Activated CD4-positive, alpha-beta T cell treated with anti-CD3 and anti-CD28 coated beads, Interleukin-2, amount 10 ng/mL, durations not matched to agents 7 days and 5 days (primary cell): ENCODE data around the gene EYA4. TPM values are rescaled to one million over a fixed set of nuclear protein-coding genes. Genes with fewer than 3 reads are reported as not detected.

Experiments
- CTCF ChIA-PET: fragments of 350-600 bp; sonication (Branson Sonifier 250); formaldehyde crosslinking; loops from one replicate; lab custom pipeline; 2021; ENCODE audit warnings: antibody characterized with exemption; lab: Charles Lee
- POLR2A ChIA-PET: fragments of 350-600 bp; sonication (Branson Sonifier 250); formaldehyde crosslinking; loops from one replicate; lab custom pipeline; 2021; ENCODE audit warnings: antibody characterized with exemption; lab: Charles Lee
- DNase-seq: peaks from one replicate; pipeline ENCODE4 v3.0.0-alpha.2; 2020
- H3K27ac Mint-ChIP-seq: one replicate; pipeline ENCODE4 v1.8.0; 2021; ENCODE audit warnings: mild to moderate bottlenecking, moderate library complexity, mixed read lengths
- H3K27me3 Mint-ChIP-seq: one replicate; pipeline ENCODE4 v1.8.0; 2021; ENCODE audit warnings: mixed read lengths
- H3K36me3 Mint-ChIP-seq: one replicate; pipeline ENCODE4 v1.8.0; 2021; ENCODE audit warnings: low read depth, mixed read lengths
- H3K4me1 Mint-ChIP-seq: one replicate; pipeline ENCODE4 v1.8.0; 2021; ENCODE audit warnings: mixed read lengths
- H3K4me3 Mint-ChIP-seq: one replicate; pipeline ENCODE4 v1.8.0; 2021; ENCODE audit warnings: mild to moderate bottlenecking, moderate library complexity, mixed read lengths
- H3K9me3 Mint-ChIP-seq: one replicate; pipeline ENCODE4 v1.8.0; 2021; ENCODE audit warnings: mixed read lengths
- total RNA-seq, 2 experiments: library from RNA; stranded (reverse); gene quantifications; one replicate each; pipeline ENCODE4 v1.2.3, GENCODE V29; 2021

EYA4 gene
- not detected for total RNA-seq

DNA sequence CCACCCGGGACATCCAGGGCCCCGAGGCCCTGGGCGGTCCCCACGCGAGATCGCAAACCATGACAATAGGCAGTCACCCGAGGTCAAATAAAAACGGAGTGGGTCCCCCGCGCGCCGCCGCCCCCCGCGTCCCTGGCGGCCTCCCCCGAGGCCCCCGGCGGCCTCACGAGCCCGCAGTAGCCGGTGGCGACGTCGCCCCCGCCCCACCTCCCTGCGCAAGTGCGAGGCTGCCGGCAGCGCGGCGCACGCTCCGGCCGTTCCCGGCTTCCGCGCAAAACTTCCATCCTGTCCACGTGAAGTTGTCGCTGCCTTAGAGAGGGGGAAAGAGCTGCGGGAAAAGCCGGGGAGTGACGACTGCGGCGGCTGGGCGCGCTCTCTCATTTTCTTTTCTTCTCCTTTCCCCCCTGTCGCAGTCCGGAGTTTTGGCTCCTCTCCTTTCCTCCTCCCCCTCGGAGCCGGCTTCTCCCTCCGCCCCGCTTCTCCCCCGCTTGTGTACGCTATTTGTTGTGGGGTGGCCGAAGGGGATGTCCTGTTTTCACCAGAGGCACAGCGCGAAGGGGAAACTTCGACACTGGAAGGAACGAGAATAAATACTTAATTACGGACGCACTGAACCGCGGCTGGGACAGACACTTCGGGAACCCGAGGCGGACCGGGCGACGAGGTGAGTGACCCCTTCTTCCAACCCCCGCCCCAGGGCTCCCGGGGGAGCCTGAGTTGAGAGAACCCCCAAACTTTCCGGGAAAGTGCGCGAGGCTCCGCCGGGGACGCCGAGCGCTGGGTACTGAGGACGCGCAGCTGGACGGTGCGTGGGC is at the start of gene EYA4:
TSS of gene EYA4 (plus strand) at position 272 of the 815 bp plus-strand sequence. CDS start 33,424 bp downstream, outside the sequence.
- Mint-ChIP-seq H3K27me3 (peaks cover 54% of the 10 kb centered on the region), H3K27ac (no peak within 1 kb of the TSS), H3K4me3 (no peak within 1 kb of the TSS), H3K36me3 (no peaks in the 10 kb centered on the region), H3K9me3 (no peaks in the 10 kb centered on the region), H3K4me1 (peaks cover 12% of the 10 kb centered on the region)
- POLR2A ChIA-PET: no interaction called here
- no peak for DNase-seq
- CTCF ChIA-PET: no interaction called here

DNA sequence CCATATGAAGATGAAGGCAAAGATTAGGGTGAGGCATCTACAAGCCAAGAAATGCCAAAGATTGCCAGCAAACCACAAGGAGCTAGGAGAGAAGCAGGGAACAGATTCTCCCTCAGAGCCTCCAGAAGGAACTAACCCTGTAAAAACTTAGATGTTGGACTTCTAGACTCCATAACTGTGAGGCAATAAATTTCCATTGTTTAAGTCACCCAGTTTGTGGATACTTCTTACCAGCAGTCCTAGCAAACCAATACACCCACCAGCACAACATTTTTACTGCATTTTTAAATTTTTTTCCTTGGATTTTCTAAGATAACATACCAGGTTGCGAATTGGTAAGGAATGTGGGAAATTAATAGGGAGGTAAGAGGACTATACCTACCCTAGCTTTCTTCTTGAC is 47.8 kb upstream of the EYA4 start:
- Mint-ChIP-seq H3K27me3 (peaks cover 2% of the 10 kb centered on the region), H3K4me1 (no peaks in the 10 kb centered on the region), H3K9me3 (no peaks in the 10 kb centered on the region), H3K4me3 (no peak overlapping the region), H3K36me3 (no peaks in the 10 kb centered on the region), H3K27ac (no peak overlapping the region)
- ChIA-PET POLR2A (no interaction called here), CTCF (no interaction called here)
- DNase-seq: no peak

GRCh38 chr6:133198725-133199124 is 42.4 kb upstream of the EYA4 start:
- ChIA-PET CTCF (no interaction called here), POLR2A (no interaction called here)
- DNase-seq: no peak
- Mint-ChIP-seq H3K9me3 (no peaks in the 10 kb centered on the region), H3K27me3 (no peaks in the 10 kb centered on the region), H3K36me3 (no peaks in the 10 kb centered on the region), H3K4me1 (no peaks in the 10 kb centered on the region), H3K27ac (no peak overlapping the region), H3K4me3 (no peak overlapping the region)

DNA sequence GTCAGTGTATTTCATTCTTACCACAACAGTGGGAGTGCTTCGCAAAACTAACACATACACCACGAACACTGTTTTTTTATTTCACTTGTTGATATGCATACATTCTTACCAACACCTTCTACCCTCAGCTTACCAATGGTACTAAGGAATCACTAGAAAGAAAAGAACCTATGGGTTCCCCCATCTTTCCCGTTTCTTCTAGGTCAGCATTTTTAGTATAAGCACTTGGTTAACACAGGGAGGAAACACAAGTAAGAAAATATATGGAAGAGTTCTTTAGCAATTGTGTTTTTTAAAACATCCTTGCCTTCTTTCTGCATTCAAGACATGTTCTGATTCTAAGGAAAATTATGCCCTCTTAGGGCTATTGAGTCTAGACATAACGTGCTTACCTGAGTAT is 39.9 kb upstream of the EYA4 start:
- ChIA-PET CTCF (interaction anchor here (1.2 kb wide), 1 partner anchor 12 kb away, joined by 3 read pairs; no protein-coding TSS in a partner anchor), POLR2A (no interaction called here)
- Mint-ChIP-seq H3K4me3 (no peak overlapping the region), H3K36me3 (no peaks in the 10 kb centered on the region), H3K27me3 (no peaks in the 10 kb centered on the region), H3K9me3 (no peaks in the 10 kb centered on the region), H3K4me1 (no peaks in the 10 kb centered on the region), H3K27ac (no peak overlapping the region)
- DNase-seq: no peak

GRCh38 chr6:133202610-133203343 is 38.4 kb upstream of the EYA4 start:
- Mint-ChIP-seq H3K4me1 (no peaks in the 10 kb centered on the region), H3K9me3 (no peaks in the 10 kb centered on the region), H3K27ac (no peak overlapping the region), H3K36me3 (no peaks in the 10 kb centered on the region), H3K4me3 (no peak overlapping the region), H3K27me3 (no peaks in the 10 kb centered on the region)
- POLR2A ChIA-PET: no interaction called here
- CTCF ChIA-PET: interaction anchor here (0.8 to 1.2 kb wide), 2 partner anchors 10 to 148 kb away, joined by 3 read pairs; no protein-coding TSS in a partner anchor
- no peak for DNase-seq

DNA sequence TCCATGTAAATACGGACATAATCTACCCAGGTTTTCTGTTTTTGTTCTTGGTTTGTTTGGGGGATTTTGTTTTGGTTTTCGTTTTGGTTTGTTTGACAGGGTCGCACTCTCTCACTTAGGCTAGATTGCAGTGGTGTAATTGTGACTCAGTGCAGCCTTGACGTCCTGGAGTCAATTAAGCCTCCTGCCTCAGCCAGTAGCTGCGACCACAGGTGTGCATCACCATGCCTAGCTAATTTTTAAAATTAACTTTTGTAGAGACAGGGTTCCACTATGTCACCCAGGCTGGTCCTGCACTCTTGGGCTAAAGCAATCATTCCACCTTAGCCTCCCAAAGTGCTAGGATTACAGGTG is 37.8 kb upstream of the EYA4 start:
- H3K27me3 Mint-ChIP-seq: no peaks in the 10 kb centered on the region
- H3K27ac Mint-ChIP-seq: no peak overlapping the region
- H3K9me3 Mint-ChIP-seq: no peaks in the 10 kb centered on the region
- H3K4me1 Mint-ChIP-seq: no peaks in the 10 kb centered on the region
- POLR2A ChIA-PET: no interaction called here
- H3K36me3 Mint-ChIP-seq: no peaks in the 10 kb centered on the region
- CTCF ChIA-PET: no interaction called here
- no peak overlapping the region for H3K4me3 Mint-ChIP-seq
- DNase-seq: no peak

DNA sequence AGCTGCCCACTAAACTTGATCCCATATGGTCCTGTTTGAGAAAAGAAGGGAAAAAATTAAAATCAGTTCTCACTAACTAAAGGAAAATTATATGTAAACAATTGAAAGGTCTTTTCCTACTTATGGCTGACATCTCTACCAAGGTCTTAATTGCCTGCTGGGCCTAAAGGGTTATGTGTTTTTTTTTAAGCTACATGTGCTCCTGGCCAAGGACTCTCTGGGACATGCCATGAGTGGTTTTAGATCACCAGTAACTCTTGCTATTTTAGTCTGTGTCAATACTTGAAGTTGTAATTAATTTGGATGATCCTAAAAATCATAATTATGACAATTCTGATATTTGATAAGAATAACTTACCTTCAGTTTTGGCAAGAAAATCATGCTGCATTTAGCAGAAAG is 35.9 kb upstream of the EYA4 start:
- H3K4me3 Mint-ChIP-seq: no peak overlapping the region
- CTCF ChIA-PET: no interaction called here
- no peaks in the 10 kb centered on the region for H3K27me3 Mint-ChIP-seq
- H3K9me3 Mint-ChIP-seq: peaks cover 5% of the 10 kb centered on the region
- POLR2A ChIA-PET: no interaction called here
- no peak for DNase-seq
- no peaks in the 10 kb centered on the region for H3K36me3 Mint-ChIP-seq
- H3K4me1 Mint-ChIP-seq: no peaks in the 10 kb centered on the region
- no peak overlapping the region for H3K27ac Mint-ChIP-seq

GRCh38 chr6:133206942-133207341 is 34.2 kb upstream of the EYA4 start:
- Mint-ChIP-seq H3K4me3 (no peak overlapping the region), H3K27me3 (no peaks in the 10 kb centered on the region), H3K4me1 (no peaks in the 10 kb centered on the region), H3K9me3 (peaks cover 5% of the 10 kb centered on the region), H3K27ac (no peak overlapping the region), H3K36me3 (no peaks in the 10 kb centered on the region)
- CTCF ChIA-PET: no interaction called here
- POLR2A ChIA-PET: no interaction called here
- no peak for DNase-seq

- H3K27ac Mint-ChIP-seq: no peak overlapping the region
- peaks cover 5% of the 10 kb centered on the region for H3K9me3 Mint-ChIP-seq
- no peaks in the 10 kb centered on the region for H3K36me3 Mint-ChIP-seq
- DNase-seq: no peak
- ChIA-PET POLR2A (no interaction called here), CTCF (no interaction called here)
- no peaks in the 10 kb centered on the region for H3K4me1 Mint-ChIP-seq
- H3K4me3 Mint-ChIP-seq: no peak overlapping the region
- no peaks in the 10 kb centered on the region for H3K27me3 Mint-ChIP-seq
Measured at GRCh38 chr6:133207754-133208153, 33.4 kb upstream of the EYA4 start.

GRCh38 chr6:133208183-133208755 is 32.9 kb upstream of the EYA4 start:
- no peak for DNase-seq
- POLR2A ChIA-PET: no interaction called here
- Mint-ChIP-seq H3K9me3 (peaks cover 5% of the 10 kb centered on the region), H3K27ac (no peak overlapping the region), H3K36me3 (no peaks in the 10 kb centered on the region), H3K4me1 (no peaks in the 10 kb centered on the region), H3K27me3 (no peaks in the 10 kb centered on the region), H3K4me3 (no peak overlapping the region)
- CTCF ChIA-PET: no interaction called here

GRCh38 chr6:133214267-133214666 is 26.9 kb upstream of the EYA4 start:
- no peak for DNase-seq
- H3K4me3 Mint-ChIP-seq: no peak overlapping the region
- no peak overlapping the region for H3K27ac Mint-ChIP-seq
- H3K36me3 Mint-ChIP-seq: no peaks in the 10 kb centered on the region
- peaks cover 5% of the 10 kb centered on the region for H3K9me3 Mint-ChIP-seq
- ChIA-PET CTCF (no interaction called here), POLR2A (no interaction called here)
- no peaks in the 10 kb centered on the region for H3K27me3 Mint-ChIP-seq
- no peaks in the 10 kb centered on the region for H3K4me1 Mint-ChIP-seq

- POLR2A ChIA-PET: no interaction called here
- CTCF ChIA-PET: no interaction called here
- Mint-ChIP-seq H3K27ac (no peak overlapping the region), H3K27me3 (no peaks in the 10 kb centered on the region), H3K4me1 (no peaks in the 10 kb centered on the region), H3K4me3 (no peak overlapping the region), H3K36me3 (no peaks in the 10 kb centered on the region), H3K9me3 (no peaks in the 10 kb centered on the region)
- DNase-seq: no peak
Measured at GRCh38 chr6:133218852-133219251, 22.3 kb upstream of the EYA4 start.

DNA sequence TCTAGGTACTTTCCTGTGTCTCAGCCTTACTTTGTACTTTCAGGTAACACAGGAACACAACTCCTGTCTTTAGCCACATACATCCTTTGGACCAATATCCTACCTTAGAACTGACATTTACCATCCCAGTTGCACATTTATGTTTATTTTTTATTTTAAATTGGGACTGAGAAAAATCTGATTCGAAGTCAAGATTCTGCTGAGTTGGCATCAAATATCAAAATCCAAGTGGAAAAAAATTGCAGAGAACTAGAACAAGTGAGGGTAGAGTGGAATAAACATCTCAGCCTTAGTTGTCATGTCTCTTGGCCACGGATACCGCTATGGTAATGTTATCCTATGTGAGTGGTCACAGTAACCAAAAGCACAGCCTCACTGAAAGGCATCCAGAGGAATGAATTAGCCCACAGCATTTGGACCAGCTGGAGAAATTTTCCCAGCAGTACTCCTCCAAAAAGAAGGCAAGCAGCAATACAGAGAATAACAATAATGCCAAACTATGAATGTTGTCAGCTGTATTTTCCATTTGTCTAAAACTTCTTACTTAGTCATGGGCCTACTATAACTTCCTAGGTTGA is 17.6 kb upstream of the EYA4 start:
- H3K36me3 Mint-ChIP-seq: no peaks in the 10 kb centered on the region
- H3K4me1 Mint-ChIP-seq: no peaks in the 10 kb centered on the region
- H3K4me3 Mint-ChIP-seq: no peak overlapping the region
- no peaks in the 10 kb centered on the region for H3K9me3 Mint-ChIP-seq
- ChIA-PET CTCF (no interaction called here), POLR2A (no interaction called here)
- no peaks in the 10 kb centered on the region for H3K27me3 Mint-ChIP-seq
- no peak for DNase-seq
- no peak overlapping the region for H3K27ac Mint-ChIP-seq
